NCI-H2171 (cell line): ENCODE results near the gene GFI1B.
"Not testable (repeated sequence)": the region's sequence is repeated elsewhere in the genome, so short reads cannot be mapped to it uniquely, and the experiment has no call there.

ENCODE experiments used
- DNase-seq: peaks from one replicate; lab custom pipeline; 2025; lab: John Stamatoyannopoulos, UW

The GFI1B gene

GRCh38 chr9:132969783-132970182 lies 8.7 kb upstream of the GFI1B start:
- no peak for DNase-seq

GRCh38 chr9:132970324-132971062 lies 8.0 kb upstream of the GFI1B start:
- no peak for DNase-seq

GRCh38 chr9:132973166-132973565 lies 5.3 kb upstream of the GFI1B start:
- DNase-seq, result no peak

GRCh38 chr9:132973713-132974112 lies 4.8 kb upstream of the GFI1B start:
- no peak for DNase-seq

GRCh38 chr9:132975961-132976360 lies 2.5 kb upstream of the GFI1B start:
- DNase-seq, result no peak

GRCh38 chr9:132976571-132976970 lies 1.9 kb upstream of the GFI1B start:
- no peak for DNase-seq

GRCh38 chr9:132978112-132978450 lies 413 bp upstream of the GFI1B start:
- no peak for DNase-seq

- no peak for DNase-seq
Measured at GRCh38 chr9:132980157-132980556, 1.7 kb downstream of the GFI1B start.

- DNase-seq, result no peak
Measured at GRCh38 chr9:132982458-132982857, 4.0 kb downstream of the GFI1B start.

GRCh38 chr9:132983491-132984201 lies 5.2 kb downstream of the GFI1B start:
- no peak for DNase-seq

- DNase-seq, result no peak
Measured at GRCh38 chr9:132984202-132985070, 5.9 kb downstream of the GFI1B start.

GRCh38 chr9:132985071-132985350 lies 6.5 kb downstream of the GFI1B start:
- DNase-seq, result no peak

GRCh38 chr9:132985489-132985888 lies 7.0 kb downstream of the GFI1B start:
- no peak for DNase-seq

- DNase-seq, result no peak
Measured at GRCh38 chr9:132986114-132986513, 7.6 kb downstream of the GFI1B start.

- DNase-seq, result no peak
Measured at GRCh38 chr9:132986640-132987620, 8.4 kb downstream of the GFI1B start.

GRCh38 chr9:132988244-132989013 lies 9.9 kb downstream of the GFI1B start:
- DNase-seq, result no peak

GRCh38 chr9:132989014-132989310 lies 10.5 kb downstream of the GFI1B start:
- DNase-seq, result no peak

- no peak for DNase-seq
Measured at GRCh38 chr9:132989414-132989996, 11.0 kb downstream of the GFI1B start.

GRCh38 chr9:132989998-132990557 lies 11.6 kb downstream of the GFI1B start:
- not testable (repeated sequence) for DNase-seq

- DNase-seq, result no peak
Measured at GRCh38 chr9:132990781-132991180, 12.3 kb downstream of the GFI1B start.
